GM12891 (cell line): ENCODE results near the gene NDE1.

ENCODE experiments used
- PAX5 ChIP-seq: IDR thresholded peaks from 2 replicates; pipeline ENCODE4 v1.6.1; 2011; ENCODE audit warnings: low read length, moderate library complexity, mild to moderate bottlenecking; ENCODE audit not compliant: insufficient read depth, severe bottlenecking
- POLR2A ChIP-seq: IDR thresholded peaks from 2 replicates; pipeline ENCODE4 v1.6.1; 2011; ENCODE audit warnings: low read depth, low read length, control low read depth
- POLR2AphosphoS5 ChIP-seq: IDR thresholded peaks from 2 replicates; pipeline ENCODE4 v1.6.1; 2011; ENCODE audit warnings: low read depth, low read length, control low read depth
- POU2F2 ChIP-seq: IDR thresholded peaks from 2 replicates; pipeline ENCODE4 v1.6.1; 2011; ENCODE audit warnings: low read depth, mild to moderate bottlenecking, control low read depth, low read length, moderate library complexity
- SPI1 ChIP-seq: IDR thresholded peaks from 2 replicates; pipeline ENCODE4 v1.6.1; 2011; ENCODE audit warnings: low read depth, low read length, control low read depth
- TAF1 ChIP-seq: IDR thresholded peaks from 2 replicates; pipeline ENCODE4 v1.6.1; 2011; ENCODE audit warnings: low read depth, low read length, control low read depth

DNA sequence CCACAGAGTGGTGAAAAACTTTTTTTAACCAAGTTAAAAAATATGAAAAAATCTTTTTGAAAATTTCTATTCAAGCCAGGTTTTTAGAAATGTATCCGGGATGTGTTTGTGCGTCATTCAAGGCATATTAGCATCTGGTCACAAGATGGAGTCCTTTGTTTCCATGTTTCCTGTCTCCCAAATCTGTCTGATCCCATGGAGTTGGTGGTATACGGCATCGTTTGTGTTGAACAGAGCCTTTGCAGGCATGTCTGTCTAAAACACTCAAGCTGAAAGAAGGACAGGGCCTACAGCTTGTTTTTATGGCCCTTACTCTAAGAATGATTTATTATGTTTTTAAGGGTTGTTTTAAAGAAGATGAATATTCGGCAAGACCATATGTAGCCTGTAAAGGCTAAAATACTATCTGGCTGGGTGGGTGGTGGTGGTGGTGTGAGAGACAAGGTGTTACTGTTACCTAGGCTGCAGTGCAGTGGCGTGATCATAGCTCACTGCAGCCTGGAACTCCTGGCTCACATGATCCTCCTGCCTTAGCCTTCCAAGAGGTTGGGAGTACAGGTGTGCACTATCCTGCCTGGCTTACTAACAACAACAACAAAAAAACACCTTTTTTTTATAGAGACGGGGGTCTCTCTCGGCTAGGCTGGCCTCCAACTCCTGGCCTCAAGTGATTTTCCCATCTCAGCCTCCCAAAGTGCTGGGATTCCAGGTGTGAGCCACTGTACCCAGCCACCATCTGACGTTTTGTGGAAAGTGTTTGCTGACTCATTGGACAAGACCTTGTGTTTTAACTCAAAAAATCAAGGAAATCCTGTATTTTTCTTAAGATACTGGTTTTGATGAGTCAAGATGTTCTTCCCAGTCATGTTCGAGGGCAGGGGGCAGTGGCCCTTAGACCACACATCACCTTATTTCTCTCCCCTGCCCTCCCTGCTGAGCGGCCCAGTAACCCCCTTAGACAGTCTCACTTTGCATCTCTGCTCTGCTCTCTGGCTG lies 52.2 kb downstream of the NDE1 start:
- TF ChIP-seq POLR2A (no peak), POLR2AphosphoS5 (no peak), PAX5 (no peak), TAF1 (no peak), SPI1 (no peak), POU2F2 (no peak)
